ENCODE results near the gene FRY.

FRY gene

DNA sequence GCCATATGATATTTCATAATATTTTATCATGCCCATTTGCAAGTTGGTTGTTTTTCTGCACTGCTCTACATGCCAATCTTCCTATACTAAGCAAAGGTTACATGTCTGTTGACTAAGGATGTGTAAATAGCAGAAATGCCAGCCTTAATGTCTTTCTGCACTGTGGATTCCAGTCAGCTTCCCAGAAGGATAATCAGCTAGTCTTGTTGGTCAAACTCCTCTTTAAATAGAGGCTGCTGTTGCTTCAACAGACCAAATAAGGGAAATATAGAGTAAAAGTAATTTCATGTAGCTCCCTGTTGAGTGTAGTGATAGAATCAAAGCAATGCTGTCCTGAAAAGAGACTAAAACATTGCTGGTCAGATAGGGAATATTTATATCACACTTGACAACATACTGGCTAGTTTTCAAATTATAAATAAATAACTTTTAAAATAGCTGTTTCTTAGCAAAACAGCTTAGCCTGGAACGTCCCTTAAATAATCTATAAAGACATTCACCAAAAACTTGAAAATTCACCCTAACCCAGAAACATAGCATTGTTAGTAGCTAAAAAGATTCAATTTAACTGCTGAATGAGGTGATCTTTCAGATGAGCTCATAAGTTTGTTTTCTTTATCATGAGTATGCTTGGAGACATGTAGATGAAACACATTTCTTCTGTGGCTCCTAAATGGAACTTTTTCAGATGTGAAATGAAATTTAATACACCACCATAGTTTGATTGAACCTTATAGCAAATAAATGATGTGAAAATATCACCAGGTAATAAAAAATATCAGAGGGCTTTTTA is 56.6 kb downstream of the FRY start:
- FAIRE-seq, result no peak

DNA sequence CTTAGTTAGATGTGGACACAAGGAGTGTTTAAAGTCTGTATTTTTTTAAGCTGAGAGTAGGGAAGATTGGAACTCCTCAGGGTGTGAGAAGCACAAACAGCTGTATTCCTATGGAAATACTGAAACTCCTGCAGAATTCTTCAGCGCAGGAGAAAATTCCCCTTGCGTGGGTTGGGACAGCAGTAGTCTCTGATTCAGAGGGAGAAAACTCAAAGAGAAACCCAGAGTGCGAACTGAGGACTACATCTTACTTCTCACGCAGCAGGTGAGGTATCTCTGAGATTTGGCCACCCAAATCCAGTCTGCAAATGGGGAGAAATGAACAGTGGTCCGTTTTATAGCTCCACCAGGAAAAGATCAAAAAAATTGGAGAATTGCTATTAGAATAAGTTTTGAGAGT is 60.9 kb downstream of the FRY start:
- no peak for FAIRE-seq

DNA sequence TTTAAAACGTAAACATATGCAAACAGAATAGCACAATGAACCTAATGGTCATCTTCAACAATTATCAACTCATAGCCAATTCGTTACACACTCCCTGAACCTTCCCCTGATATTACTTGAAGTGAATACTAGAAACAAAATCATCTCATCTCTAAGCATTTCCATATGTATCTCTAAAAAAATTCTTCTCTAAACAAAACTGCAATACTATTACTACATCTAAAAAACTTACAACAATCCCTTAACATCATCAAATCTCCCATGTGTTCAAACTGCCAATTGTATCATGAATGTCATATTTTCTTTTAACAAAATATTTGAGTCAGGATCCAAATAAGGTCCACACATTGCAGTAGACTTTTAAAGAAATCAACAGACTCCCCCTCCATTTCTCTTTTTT is 61.4 kb downstream of the FRY start:
- no peak for FAIRE-seq

DNA sequence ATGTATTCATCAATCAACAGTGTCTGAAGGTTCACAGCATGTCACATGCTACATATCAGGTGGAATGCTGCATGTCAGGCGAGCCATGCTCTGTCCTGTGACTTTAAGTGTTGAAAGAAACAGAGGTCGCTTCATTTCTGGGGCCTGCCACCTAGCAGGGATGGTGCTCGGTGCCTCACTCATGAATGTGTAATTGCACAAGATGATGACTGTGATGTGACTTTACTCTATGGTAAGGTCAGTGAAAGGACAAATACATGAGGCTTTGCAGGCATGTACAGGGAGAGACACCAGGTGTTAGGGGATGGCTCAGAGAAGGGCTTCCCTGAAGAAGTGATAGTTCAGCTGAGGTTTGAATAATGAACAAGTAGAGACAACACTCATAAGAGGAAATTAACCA is 66.7 kb downstream of the FRY start:
- no peak for FAIRE-seq

DNA sequence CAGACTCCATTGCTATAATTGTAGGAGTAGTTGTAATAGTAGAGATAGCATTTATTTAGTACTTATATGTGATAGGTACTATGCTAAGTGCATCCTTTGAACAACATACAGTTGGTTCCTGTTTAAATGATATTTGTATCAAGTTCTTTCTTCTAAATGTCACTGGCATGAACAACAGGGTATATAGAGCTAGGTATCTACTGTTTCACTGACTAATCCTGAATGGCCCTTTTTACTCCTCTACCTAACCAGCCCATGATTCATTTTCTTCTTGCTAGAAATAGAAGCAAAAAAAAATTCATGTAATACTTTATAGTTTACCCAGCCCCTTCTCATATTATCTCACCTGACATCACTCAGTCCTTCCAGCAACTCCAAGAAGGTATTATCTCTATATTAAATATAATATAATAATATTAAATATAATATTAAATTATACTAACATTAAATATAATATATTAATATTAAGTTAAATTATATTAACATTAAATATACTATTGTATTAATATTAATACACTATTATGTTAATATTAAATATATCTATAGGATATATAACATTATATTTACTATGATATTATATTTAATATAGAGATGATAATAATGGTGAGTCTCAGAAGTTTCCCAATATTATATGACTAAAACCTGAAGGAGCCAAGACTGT is 74.2 kb downstream of the FRY start:
- FAIRE-seq, result peak; percentile 94

DNA sequence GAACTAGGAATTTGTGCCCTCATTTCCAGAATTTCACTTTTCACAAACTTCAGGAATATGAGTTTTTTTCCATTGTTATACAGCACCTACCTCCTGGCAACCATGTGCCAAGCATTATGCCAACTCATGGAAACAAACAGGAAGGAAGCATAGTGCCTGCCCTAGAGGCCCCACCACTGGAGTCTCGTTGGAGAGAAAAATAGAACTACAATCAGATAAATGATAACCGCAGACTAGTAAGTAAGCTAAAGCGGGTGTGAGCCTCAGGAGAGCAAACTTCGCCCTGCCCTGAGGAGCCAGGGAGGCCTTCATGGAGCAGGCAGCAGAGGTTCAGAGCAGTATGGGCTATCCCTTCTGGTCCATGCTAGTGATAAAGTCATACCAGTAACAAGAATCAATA is 75.9 kb downstream of the FRY start:
- no peak for FAIRE-seq

DNA sequence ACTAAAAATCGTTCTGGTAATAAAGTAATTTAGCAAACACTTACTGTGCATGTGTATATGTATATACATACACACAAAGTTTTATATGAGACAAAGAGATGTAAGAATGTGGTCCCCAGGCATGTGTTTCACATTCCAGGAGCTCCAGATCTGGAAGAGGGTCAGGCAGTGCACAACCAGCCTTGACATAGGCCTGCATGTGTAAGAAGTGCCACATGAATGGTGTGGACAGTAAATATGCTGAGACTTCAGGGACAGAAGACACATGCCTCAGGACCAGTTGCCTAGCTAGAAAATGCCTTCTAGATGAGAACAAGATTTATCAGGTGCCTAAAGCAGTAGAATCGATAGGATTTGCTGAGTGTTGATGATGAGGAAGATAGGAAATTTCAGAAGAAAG is 76.4 kb downstream of the FRY start:
- no peak for FAIRE-seq

DNA sequence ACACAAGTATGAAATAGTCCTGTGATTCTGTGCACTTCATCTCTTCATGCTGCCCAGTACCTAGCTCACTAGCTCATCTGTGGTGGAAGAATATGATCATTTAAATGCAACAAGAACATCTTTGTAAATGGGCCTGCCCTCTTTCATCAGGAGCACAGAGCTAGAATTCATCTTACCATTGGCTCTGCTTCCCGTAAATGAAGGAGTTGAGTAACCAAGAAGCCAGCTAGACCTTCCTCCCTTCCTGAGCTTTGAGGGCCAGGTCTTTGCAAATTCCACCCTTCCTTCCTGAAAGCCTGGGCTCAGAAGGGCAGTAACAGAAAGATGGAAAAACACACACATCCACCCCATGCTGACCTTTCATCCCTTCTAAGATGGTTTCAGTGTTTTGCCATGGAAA is 82.0 kb downstream of the FRY start:
- FAIRE-seq, result no peak

DNA sequence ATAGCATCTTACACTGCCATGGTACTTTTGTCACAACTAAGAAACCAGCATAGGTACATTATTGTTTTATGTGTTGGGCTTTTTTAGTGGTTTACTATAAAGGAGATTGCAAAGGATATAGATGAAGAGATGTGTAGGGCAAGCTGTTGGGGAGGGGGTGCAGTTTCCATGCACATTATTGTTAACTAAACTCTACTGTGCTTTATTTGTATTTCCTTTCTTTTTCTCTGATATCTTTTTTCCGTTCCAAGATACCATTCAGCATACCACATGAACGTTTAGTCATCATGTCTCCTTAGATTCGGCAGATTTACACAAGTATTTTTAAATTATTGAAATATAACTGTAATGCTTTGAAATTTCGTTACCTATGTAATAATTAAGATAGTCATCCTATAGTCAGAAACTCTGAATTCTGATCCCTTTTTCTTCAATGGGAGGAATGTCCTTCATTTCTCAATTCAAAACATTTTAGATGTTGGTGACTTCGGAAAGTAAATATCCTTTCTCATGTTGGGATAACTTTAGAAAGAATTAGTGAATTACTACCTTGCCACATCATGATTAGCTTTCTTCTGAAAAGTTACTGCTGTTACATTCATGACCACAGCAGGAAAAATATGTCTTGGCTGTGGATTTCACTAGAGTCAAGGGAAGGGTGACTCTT is 82.8 kb downstream of the FRY start:
- no peak for FAIRE-seq

DNA sequence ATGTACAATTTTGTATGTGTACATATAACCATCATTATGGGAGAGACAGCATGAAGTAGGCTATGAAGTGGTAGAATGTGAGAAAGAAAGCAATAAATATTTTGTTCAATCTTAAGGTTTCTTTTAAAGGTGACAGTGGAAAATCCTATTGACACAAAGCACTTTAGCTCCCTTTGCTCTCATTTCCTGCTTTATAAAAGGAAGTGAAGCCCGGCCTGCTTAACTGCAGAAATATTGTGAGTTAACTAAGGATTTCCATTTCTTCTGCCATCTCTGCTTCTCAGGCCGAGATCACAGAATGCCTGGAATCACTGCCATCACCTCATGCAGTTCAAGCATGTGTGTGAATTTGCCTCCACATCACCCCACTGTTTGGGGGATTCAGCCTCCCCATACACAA is 83.5 kb downstream of the FRY start:
- FAIRE-seq, result no peak

DNA sequence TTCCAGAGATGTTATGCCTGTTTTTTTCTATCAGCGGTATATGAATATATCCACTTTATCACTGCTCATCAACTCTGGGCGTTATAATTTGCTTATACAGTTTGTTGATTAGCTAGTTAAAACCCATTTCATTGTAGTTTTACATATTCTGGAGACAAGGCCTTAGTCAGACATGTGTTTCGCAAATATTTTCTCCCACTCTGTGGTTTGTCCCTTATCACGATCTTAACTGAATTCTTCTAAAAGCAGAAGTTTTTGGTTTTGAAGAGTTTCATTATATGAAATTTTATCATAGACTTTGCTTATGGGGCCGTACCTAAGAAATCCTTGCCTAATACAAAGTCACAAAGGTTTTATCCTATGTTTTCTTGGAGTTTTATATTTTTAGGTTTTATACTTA is 84.6 kb downstream of the FRY start:
- no peak for FAIRE-seq

DNA sequence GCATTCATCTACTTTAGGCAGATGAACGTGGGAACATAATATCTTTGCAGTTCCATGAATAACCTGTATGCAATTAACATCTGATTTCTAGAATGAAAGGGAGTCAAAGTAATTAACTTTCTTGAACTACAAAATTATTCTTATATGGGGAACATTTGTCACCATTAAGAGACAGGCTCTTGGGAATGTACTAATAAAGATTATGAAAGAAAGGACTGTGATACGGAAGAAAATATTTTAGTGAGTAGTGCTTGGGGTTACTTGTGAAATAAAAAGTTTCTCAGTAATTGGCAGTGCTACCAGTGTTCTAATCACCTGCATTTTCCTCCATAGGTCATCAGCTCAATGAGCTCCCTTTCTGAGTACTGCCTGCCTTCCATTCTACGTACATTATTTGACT is 85.4 kb downstream of the FRY start:
- FAIRE-seq, result no peak

DNA sequence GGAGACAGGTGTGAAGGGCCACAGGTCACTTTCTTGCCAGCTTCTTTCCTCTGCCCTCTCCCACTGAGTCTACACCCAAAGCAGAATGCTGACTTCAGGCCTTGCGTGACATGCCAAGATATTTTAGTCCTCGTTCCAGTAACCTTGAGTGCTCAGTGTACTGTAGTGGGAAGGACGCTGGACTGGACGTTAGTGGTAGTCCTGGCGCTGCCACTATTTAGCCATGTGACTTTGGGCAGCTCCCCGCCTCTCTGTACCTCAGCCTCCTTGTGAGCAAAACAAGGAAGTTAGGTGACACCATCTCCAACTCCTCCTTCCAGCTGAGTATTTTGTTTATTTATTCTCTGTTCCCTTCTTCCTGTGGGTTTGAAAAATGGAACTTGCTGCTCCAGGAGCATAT is 86.1 kb downstream of the FRY start:
- no peak for FAIRE-seq

DNA sequence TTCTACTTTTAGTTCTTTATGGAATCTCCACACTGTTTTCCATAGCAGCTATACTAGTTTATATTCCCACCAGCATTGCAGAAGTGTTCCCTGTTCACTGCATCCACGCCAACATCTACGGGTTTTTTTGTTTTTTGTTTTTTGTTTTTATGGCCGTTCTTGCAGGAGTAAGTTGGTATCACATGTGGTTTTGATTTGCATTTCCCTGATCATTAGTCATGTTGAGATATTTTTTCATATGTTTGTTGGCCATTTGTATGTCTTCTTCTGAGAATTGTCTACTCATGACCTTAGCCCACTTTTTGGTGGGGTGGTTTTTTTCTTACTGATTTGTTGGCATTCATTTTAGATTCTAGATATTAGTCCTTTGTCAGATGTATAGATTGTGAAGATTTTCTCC is 89.7 kb downstream of the FRY start:
- no peak for FAIRE-seq

DNA sequence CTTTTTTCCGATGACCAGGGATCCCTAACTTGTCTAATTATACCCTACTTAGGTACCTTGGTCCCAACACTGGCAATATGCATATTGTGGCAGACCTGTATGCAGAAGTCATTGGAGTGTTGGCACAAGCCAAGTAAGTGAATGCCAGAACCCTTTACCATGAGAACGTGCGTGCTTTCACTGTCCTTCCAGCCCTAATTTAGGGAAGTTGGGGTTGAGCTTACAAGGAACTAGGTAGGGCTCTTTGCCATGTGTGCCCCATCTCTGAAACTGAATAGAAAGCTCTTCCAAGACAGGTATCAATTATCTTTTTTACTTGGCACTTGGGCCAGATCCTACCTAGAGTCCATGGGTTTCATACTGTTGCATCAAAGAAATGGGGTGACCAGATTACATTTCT is 93.2 kb downstream of the FRY start:
- no peak for FAIRE-seq

DNA sequence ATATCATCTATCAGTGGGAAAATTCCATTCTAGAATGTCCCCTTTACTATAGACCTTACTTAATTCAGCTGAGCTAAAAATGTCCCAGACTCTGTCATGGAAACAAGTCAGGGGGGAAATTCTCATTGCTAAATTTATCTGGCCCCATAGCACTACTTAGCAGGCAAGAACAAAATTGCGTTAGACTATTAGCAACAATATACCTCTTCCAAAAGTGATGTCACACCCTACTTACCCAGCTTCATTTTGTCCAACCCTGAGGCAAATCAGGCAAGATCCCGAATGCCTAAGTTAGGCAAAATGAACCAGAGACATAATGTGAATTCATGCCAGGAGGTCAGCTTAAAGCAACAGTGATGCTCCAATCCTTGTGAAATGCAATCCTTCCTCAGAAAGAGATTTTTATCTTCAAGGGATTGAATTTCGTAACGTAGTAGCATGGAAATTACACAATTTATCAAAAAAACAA is 93.7 kb downstream of the FRY start:
- no peak for FAIRE-seq

DNA sequence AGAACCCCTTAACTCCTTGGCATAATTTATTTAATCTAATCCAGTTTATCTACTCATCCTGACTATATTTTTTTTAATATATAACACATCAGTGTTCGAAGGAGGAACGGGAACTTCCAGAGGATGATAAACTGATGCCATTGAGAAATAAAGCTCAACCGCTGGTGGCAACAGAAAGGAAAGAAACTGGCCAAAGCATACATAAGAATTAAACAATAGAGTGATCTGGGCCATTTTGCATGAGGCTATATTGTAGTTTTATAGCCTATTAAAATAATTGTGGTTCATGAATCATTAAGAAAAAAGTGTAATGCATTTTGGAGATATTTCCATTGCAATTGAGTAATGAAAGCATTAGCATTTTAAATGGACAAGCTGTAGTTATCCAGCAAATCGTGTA is 94.2 kb downstream of the FRY start:
- FAIRE-seq, result no peak

DNA sequence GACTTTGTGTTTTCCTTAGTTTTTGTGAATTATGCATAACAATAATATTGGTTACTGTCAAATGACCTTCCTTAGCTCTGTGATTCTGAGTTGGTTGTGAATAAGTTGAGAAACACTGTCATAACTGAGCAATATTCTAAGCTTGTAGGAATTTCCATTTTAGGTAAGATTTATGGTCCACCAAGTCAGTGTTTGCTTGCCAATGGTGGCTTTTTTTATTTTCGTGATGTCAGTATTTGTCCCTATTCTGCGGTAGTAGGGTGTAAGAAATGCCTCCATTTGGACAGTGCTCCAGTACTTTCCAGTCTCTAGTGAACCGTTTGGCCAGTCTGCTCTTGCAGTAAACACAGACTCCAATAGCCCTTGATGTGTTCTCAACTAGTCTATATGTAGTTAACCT is 94.7 kb downstream of the FRY start:
- FAIRE-seq, result no peak

DNA sequence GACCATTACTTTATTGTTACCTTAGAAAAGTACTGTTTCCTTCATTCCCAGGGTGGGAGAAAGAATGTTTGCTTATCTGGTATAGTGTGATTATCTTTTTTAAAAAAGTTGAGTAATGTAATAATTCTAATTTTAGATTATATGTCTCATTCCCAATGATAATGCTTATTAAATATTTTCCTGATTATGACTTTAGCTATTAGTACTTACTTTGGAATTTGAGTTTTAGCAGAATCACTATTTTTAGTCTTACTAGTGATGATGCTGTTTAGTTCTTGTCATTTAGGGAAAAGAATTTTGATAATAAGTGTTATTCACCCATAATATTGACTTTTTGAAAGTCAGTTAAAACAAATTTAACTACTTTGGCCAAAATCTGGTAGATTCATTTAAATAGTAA is 95.2 kb downstream of the FRY start:
- FAIRE-seq, result peak; percentile 15

DNA sequence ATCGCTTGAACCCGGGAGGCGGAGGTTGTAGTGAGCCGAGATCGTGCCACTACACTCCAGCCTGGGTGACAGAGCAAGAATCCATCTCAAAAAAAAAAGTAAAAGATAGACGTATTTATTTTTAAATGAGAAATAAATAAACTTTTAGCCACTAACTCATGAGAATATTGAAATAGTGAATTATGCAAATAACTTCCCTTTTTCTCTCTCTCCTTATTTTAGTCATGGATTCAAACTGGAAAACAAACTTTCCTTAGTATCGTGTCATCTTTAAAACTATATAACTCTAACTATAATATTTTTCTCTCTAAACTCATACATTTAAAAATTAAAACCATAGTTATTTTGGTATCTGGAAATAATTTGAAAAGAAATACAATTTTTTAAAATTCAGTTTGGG is 96.1 kb downstream of the FRY start:
- peak; percentile 28 for FAIRE-seq

DNA sequence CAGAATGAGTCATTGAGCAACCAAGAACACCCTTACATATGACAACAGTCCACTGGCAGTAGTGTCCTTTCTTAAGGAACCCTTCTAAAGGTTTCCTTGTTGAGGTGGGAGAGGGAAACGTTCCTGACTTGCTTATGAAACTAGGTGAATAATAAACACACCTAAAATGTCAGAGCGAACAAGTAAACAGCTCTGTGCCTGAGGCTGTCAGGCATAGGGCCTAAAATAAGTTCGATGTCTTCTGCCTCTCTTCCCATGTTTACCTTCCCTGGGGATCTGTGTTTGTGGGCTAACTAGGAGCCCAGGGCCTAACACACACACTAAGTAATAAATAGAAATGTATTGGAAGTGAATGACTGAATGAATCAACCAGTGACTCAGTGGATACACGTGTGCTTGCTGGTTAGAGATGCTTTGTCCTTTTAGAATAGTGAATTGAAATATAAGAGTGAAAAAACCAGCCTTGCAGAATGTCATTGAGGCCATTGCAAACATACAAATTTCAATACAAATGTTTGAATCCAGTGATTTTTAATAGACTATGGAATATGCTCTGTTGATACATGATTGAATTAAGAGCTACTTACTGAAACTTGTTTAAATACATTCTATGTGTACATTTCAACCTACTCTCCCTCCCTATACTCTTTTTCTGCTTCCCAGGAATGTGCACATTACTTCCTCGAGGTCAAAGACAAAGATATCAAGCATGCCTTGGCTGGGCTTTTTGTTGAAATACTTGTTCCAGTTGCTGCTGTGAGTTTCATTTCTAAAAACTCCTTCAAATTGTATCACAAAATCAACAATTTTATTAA is 102.9 kb downstream of the FRY start:
- no peak for FAIRE-seq

DNA sequence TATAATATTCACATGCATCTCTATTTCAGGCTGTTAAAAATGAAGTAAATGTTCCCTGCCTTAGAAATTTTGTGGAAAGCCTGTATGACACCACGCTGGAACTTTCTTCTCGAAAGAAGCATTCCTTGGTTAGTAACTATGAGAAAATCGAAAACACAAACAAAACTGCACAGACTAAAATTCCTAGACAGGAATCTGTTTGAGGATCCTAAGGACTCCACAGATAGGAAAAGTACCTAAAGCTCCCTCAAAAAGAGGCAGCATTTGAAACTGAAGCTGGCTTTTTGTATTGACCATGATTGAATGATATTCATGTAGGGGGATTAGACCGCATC is 103.4 kb downstream of the FRY start:
- FAIRE-seq, result no peak

DNA sequence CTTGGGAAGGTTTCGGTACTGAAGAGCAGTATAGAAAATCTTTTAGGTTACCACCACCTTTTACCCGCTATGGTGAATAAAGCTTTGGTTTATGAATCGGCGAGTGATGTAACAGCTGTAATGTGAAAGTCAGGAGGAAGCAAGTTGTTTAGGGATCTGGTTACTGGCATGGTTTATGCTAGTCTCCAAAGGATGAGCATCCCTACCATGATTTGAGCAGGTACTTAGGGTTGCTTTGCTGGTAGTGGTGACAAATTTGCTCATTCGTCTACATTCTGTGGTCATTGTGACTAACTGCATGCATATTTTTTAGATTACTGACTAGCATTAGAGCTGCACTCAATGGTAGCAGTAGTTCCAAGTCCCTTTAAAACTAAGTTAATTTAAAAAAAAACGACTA is 104.1 kb downstream of the FRY start:
- FAIRE-seq, result no peak

DNA sequence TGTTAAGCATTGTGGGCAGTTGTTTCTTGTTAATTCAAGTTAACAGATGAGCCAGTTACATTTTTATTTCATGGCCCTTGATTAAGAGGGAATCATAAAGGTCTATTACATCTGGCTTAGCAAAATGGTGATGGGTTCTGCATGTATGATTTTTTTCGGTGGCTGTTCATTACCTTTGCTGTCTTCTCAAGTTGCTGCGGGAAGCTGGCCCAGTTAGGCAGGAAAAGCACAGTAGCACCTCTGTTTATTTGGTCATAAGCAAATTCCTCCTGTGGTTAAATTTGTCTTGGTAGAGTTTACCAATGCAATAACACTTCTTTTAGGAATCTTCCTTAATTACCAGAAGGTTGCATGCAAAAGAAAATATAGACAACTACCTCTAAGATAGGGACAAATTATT is 104.5 kb downstream of the FRY start:
- FAIRE-seq, result no peak
